HS-27A (cell line): ENCODE data around the gene RPS19BP1.
"Not testable (repeated sequence)": the region's sequence is repeated elsewhere in the genome, so short reads cannot be mapped to it uniquely, and the experiment has no call there.

Experiments
- DNase-seq: peaks from one replicate; pipeline ENCODE4 v3.0.0-alpha.2; 2012; ENCODE audit warnings: low read depth, missing footprints

Gene RPS19BP1

DNA sequence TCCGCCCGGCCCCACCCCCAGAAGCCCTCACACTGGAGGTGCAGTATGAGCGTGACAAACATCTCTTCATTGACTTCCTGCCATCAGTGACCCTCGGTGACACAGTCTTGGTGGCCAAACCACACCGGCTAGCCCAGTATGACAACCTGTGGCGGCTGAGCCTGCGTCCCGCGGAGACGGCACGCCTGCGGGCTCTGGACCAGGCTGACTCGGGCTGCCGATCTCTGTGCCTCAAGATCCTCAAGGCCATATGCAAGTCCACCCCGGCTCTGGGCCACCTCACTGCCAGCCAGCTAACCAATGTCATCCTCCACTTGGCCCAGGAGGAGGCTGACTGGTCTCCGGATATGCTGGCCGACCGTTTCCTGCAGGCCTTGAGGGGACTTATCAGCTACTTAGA, 18.8 kb downstream of the RPS19BP1 start:
- DNase-seq = no peak

DNA sequence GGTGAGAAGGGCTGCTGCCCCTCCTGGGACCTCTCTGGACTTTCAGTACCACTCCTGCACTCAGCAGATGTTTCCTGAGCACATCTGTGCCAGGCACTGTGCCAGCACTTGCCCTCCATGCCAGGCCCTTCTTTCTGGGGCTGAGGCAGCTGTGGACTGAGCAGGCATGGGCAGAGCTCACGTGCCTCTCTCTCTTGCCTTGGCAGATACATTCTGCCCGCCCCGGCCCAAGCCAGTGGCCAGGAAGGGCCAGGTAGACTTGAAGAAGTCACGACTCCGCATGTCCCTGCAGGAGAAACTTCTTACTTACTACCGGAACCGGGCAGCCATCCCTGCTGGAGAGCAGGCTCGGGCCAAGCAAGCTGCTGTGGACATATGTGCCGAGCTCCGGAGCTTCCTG, 20.5 kb downstream of the RPS19BP1 start:
- no peak for DNase-seq

DNA sequence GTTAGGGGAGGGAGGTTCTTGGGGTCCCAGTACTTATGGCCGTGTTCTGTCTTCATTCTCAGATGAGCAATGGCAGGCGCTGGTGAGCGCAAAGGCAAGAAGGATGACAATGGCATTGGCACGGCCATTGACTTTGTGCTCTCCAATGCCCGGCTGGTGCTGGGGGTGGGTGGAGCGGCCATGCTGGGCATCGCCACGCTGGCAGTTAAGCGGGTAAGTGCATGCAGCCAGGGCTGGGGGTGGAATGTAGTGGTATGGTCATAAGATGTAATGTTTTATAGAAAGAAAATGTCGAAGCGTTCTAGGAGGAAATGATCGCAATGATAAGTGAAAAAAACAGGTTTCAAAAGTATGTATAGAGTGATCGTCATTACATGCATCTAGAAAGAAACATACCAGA, 21.3 kb downstream of the RPS19BP1 start:
- DNase-seq = no peak

DNA sequence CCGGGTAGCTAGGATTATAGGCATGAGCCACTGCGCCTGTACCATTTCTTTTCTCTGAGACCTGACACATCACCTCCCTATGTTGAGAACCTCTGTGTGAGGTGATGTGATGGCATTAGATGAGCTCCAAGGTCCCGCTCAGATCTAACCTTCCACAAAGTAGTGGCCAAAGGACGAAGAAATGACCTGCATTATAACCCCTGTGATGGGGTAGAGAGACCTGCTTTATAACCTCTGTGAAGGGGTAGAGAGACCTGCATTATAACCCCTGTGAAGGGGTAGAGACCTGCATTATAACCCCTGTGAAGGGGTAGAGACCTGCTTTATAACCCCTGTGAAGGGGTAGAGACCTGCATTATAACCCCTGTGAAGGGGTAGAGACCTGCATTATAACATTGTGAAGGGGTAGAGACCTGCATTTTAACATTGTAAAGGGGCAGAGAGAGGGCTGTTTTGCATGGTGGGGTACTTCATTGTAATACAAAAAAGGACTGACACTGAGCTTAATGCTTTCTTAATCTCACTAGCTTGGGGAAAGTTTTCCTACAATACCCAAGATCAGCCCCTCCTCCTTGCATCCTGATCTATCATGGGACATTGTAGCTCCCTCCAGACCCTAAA, 21.9 kb downstream of the RPS19BP1 start:
- no peak for DNase-seq

DNA sequence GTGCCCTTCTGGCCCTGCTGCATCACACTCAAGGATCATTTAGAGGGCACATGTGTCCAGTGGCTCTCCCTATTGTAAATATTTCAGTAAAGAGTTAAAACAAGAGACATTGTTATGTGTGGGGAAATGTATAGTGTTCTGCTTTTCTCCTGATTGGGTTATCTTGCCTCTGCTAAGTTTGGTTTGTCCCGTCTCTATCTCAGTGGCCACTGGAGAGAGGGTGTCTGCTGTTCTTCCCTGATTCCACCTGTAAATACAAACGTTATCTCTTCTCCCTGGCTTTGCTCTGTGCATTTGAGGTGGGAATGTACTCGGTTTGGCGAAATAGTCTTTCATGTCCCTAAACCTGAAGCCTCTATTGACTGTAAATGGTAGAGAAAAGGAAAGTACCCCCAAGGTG, 24.2 kb downstream of the RPS19BP1 start:
- no peak for DNase-seq

DNA sequence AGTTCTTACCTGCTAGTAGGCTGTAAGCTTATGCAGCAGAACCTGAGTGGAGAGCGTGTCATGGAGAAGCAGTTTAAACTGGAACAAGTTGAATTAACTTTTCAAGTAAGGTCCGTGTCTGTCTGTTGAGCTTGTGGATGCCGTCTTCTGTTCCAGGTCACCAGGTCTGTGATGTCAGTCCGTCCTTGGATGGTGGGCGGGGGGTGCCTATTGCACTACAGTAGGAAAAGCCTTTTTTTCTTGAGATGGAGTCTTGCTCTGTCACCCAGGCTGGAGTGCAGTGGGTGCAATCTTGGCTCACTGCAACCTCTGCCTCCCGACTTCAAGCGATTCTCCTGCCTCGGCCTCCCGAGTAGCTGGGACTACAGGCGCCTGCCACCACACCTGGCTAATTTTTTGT, 25.5 kb downstream of the RPS19BP1 start:
- DNase-seq = not testable (repeated sequence)

DNA sequence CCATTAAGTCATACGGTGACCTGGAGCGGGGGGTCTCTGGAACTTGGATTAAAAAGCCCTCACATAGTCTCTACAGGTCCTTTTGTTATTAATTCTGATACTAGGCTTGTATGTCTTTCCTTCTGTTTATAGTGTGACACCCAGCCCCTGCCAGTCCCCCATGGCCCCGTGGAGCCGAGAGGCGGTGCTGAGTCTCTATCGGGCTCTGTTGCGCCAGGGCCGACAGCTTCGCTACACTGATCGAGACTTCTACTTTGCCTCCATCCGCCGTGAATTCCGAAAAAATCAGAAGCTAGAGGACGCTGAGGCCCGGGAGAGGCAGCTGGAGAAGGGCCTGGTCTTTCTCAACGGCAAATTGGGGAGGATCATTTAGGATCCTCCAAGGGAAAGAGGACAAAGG, 28.5 kb downstream of the RPS19BP1 start:
- DNase-seq = no peak

DNA sequence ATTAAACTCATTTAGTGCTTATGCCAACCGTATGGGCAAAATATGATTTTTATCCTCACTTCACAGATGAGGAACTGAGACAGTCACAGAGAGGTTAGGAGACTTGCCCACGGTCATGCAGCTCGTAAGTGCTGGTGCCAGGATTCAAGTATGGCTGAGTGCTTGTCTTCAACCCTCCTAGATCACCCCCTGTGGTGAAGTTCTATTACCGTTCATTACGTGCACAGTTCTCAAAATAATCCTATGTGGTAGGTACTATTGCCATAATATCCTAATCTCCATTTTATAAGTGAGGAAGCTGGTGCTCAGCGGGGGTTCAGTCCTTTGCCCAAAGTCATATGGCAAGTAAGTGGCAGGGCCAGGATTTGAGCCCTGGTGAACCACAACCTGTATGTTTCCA, 28.9 kb downstream of the RPS19BP1 start:
- no peak for DNase-seq

DNA sequence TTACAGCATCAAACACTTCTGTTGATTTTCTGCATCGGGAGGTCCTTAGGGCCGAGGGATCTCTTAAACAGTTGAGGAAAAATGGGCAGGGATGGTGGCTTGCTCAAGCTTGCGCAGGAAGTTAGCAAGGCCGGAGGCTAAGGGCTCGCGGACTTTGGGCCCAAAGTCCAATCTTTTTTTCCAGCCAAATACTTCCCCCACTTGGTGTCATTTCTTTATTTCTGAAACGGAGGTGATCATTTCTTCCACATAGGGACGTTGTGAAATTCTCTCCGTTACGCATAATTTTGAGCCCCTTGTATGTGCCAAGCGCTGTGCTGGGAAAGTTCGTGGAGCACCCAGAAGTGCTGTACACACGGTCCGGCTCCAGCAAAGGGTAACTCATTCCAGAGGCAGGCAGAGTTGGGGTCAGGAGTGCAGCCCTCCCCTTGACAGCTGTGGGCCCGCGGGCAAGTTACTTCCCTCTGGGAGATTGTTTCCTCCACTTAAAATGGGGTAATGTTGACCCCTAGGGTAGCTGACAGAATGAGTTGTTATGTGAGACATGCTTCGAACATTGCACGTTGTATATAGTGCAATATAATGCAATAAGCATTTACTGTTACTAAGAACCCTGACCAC, 29.6 kb downstream of the RPS19BP1 start:
- DNase-seq = no peak

DNA sequence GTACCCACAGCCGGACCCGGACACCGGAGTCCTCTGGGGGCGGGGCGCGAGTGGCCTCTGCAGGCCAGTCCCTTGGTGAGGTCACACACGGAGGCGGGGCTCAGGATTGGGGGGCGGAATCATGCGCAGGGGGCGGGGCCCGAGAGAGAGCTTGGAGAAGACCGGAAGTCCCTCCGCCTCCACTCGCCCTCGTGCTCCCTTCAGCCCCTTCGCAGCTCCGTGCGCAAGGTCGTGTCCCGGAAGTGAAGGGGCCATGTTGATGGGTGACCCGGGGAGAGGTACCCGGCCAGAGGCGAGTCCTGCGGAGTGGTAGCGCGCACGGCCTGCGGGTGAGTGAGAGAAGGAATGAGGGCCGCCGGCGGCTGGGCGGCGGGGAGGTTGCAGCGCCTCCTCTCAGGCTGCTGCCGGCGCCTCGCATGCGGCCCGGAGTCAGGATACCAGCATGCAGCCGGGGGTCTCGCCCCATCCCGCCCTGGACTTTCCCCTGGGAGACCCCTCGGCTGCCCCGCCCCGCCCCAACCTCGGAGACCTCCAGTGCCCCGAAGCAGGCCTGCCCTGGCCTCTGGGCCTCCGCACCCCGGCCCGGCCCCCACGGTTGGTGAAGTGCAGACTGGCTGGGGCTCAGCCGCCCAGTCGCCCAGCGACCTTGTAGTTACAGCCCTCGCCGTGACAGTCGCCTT, 30.3 kb downstream of the RPS19BP1 start, which contains the start of gene MIEF1:
MIEF1 (plus strand) TSS at position 182 of the 680 bp plus-strand sequence. CDS start 9,005 bp downstream, outside the sequence.
- DNase-seq = peak; percentile 81

DNA sequence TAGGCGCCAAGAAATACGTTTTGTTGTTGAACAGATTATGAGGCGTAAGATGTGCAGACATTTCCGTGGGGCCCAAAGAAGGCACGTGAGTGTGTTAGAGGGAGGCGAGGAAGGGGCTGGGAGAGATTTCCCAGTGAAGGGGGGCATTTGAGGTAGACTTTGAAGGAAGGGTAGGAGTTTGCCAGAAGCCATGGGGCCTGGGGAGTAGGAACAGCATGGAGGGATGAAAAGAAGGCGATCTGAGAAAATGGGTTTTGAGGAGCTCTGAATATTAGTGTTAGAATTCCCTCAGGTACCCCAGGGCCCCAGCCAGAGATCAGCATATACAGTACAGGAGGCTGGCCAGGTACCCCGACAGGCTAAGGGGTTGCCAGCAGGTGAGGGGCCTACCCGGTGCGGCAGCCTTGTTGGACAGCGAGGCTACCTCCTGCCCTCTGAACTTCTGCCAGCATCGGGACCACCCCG, 30.9 kb downstream of the RPS19BP1 start:
- no peak for DNase-seq

DNA sequence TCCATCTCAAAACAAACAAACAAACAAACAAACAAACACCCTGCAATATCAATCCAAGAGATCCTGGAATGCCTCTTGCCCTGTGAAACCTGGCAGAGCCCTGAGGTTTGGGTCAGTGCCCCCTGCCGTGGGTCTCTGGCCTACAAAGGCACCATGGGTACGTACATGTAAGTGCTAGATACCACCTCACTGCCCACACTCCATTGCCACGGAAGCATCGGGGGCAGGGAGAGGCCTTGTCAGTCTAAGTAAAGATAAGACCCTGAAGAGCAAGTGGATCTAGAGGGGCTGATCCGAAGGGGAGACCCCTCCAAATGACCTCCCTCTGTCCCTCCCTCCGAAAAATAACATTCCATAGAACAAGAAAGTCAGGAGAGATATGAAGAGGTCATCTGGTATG, 32.4 kb downstream of the RPS19BP1 start:
- no peak for DNase-seq

DNA sequence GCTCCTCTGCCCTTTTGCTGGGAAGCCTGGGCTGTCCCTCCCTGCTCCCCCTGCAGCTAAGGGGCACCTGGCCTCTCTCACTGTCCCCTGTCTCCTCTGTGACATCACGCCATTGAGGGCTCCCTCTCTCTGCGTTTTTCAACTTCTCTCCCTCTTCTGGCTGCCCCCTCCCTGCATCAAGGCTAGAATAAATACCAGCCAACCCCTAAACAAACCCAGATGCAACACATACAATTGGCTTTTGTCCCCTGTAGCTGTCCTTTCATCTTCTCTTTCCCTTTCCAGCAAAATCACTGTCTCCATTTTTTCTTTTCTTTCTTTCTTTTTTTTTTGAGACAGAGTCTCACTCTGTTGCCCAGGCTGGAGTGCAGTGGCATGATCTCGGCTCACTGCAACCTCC, 33.7 kb downstream of the RPS19BP1 start:
- DNase-seq = no peak

DNA sequence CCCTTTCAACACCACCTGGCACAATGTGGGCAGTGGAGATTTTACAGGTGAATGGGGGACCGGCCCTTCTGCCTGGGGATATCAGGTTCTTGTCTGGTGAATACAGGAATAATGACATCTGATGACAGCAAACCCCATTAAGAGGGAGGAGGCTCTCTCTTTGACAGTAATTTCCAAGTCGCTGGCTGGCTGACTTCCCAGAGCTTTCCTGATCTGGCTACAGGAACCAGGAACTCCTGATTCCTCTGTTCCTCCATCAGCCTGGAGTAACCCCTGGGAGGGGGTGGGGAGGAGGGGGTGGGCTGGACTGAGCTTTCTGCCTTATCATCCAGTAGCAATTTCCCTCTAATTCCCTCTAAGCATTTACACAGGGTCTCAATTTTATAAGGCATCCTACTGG, 34.2 kb downstream of the RPS19BP1 start:
- DNase-seq = no peak

DNA sequence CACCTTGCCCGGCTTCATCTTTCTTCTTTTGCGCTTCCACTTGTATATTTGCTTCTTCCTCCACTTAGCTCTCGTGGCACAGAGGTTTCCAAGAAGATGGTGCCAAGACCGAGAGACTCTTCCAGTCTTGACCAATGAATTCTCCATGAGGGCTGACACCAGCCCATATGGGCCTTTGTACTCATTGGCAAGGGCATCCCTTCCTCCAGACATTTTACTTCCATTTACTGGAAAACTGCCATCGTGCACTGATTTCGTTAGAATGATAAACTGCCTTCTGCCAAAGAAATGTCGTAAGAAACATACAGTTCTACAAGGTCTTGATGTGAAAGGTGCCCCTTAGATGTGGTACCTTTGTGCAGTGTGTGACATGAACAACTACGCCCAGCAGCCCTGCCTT, 35.1 kb downstream of the RPS19BP1 start:
- no peak for DNase-seq

DNA sequence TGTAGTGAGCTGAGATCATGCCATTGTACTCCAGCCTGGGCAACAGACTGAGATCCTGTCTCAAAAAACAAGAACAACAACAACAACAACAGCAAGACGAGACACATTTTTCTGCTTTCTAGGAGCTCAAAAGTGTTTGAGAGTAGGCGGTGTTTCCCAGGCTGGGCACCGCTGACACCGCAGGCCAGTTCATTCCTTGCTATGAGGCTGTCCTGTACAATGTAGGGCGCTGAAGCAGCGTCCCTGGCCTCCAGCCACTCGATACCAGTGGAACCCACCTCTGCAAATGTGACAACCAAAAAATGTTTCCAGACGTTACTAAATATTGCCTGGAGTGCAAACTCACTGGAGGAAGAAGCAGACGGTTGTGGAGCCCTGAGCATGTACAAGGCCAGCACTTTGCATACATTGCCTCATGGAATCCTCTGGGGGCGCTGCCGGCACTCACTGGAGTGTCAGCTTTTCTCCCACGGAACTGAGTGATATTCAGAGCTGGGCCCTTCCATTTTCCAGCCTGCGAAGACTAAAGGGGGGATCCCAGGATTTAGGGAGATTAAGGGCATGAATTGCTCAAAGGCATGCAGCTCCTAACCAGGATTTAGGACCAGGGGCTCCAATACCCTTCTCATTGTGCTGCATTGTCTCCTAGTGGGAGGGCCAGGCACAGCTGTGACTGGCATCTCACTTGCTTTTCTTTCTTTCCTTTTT, 36.3 kb downstream of the RPS19BP1 start:
- no peak for DNase-seq

DNA sequence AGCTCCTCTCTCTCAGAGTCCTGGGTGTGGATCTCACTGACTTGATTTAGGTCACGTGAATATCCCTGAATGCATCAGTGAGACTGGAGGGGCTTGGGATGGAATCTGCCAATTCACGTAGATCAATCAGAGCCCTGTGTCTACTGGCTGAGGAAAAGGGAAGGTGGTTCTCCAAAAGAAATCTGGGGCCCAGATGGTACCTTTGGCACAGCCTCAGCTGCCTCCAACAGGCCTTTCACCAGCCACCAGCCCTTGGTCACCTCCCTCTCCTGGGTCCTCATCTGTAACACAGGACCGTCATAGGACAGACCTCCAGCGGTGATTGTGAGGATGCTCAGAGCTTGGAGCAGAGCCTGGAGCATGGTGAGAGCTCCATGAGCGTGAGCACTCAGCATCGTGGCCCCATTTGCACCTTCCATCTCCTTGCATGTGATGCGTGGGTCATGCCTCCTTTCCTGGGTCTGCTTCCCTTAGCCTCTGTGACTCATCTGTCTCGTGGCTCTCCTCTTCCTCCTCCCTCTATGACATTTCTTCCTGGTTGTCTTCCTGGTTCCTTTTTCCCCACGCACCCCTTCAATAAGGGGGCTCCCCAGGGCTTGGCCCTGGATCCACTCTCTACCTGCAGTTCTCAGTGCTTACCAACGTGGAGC, 38.0 kb downstream of the RPS19BP1 start:
- no peak for DNase-seq

DNA sequence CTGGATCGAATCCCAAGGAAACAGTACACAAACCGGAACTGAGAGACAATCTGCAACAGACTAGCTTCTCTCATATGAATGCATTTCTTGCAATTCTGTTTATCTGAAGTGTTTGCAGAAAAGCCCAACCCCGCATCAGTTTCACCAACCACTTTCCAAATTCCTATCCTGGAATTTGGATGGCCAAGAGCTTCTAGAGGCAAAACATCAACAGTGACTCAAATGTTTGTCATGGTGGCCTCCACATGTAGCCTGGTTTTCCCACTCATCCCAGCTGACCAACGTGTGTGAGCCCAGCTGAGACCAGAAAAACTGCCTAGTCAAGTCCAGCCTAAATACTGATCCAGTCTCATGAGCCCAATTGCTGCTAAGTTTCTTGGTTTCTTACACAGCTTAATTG, 38.8 kb downstream of the RPS19BP1 start:
- peak; percentile 51 for DNase-seq

DNA sequence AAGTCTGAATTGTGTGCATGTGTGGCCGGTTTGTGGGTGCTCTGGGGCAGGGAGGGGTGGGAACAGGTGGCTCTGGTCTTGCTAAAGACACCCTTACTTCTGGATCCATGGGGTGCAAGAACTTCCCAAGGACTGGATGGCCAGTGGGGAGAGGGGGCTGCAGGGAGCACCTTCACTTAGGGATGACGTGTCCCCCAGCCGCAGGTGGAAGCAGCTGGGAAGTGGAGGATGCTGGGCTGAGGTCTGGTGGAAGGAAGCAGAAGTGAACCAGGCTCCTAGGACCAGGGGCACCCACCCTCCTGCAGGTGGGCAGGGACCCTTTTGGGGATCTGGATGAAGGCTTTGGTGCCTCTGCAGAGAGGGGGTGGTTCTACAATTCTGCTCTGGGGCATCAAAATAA, 40.4 kb downstream of the RPS19BP1 start:
- no peak for DNase-seq

DNA sequence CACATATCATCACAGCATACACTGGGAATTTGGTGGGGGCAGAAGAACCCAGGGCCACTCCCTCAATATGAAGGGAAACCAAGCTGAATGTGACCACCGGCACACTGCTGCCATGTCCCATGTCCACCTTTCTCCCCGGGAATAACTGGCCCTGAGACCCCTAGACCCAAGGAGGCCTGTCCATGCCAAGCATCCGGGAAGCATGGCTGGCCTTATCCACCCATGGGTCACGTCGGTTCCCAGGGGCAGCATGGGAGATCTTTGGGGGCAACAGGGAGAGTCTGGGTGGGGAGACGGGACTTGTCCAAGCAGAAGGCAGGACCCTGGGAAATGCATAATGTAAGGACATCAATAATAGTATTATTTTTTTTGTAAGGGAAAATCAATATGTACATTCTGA, 40.9 kb downstream of the RPS19BP1 start:
- no peak for DNase-seq

DNA sequence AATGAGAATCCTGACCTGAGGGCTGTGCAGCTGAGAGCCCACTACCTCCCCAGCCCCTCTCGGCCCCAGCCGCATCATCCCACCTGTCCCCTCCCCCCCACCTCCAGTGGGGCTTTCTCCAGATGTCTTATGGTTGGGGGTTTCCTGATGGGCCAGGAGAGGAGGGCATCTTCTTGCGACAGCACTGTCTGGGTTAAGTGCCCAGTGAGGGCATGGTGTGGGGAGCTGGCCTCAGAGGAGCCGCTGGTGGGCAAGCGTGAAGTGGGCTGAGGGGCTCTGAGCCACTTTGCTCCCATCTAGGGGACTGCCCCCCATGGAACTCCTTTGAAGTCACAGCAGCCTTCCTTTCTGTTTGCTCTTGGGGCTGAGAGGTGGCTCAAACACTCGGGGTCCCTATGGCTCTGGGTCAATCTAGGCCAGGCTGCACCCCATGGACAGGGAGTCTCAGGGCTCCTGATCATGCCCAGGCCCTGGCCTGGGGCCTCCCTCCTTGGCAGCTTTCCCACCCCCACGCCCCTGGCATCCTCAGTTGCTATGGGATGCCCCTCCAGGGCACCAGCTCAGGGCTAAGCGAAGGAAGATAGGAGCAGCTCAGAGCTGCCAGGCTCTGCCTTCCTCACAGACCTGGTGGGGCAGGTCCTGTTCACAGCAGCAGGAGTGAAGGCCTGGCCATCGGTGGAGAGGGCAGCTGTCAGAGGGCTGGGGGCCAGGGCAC, 41.4 kb downstream of the RPS19BP1 start:
- DNase-seq = no peak
